Smooth muscle cell (in vitro differentiated cells): ENCODE data around the gene WDR33. TPM values are rescaled to one million over a fixed set of nuclear protein-coding genes. Genes with fewer than 3 reads are reported as not detected.

ENCODE experiments used
- DNase-seq: peaks from one replicate; lab custom pipeline; 2025; ENCODE audit not compliant: unreplicated experiment; lab: John Stamatoyannopoulos, UW
- H2AFZ ChIP-seq: fragments of 200-600 bp; sonication (generic); 2 replicates; pipeline ENCODE4 v1.6.0; 2016; ENCODE audit warnings: antibody characterized with exemption, low read depth, mild to moderate bottlenecking
- H3F3A ChIP-seq: fragments of 200-600 bp; sonication (generic); 2 replicates; pipeline ENCODE4 v1.6.0; 2017; ENCODE audit warnings: antibody characterized with exemption, low read depth
- H3K27ac ChIP-seq: fragments of 200-600 bp; sonication (generic); 2 replicates; pipeline ENCODE4 v1.5.1; 2016; ENCODE audit warnings: low read depth, mild to moderate bottlenecking
- H3K27me3 ChIP-seq: fragments of 200-600 bp; sonication (generic); 2 replicates; pipeline ENCODE4 v1.6.1; 2016; ENCODE audit warnings: low read depth, mild to moderate bottlenecking
- H3K36me3 ChIP-seq: fragments of 200-600 bp; sonication (generic); 2 replicates; pipeline ENCODE4 v1.5.1; 2016; ENCODE audit warnings: low read depth
- H3K4me1 ChIP-seq: fragments of 200-600 bp; sonication (generic); 2 replicates; pipeline ENCODE4 v1.5.1; 2016; ENCODE audit warnings: low read depth
- H3K4me2 ChIP-seq: fragments of 200-600 bp; sonication (generic); 2 replicates; pipeline ENCODE4 v1.6.0; 2016; ENCODE audit warnings: mild to moderate bottlenecking
- H3K4me3 ChIP-seq: fragments of 200-600 bp; sonication (generic); 2 replicates; pipeline ENCODE4 v1.5.1; 2016; ENCODE audit warnings: mild to moderate bottlenecking
- H3K79me2 ChIP-seq: fragments of 200-600 bp; sonication (generic); 2 replicates; pipeline ENCODE4 v1.6.0; 2016; ENCODE audit warnings: low read depth, mild to moderate bottlenecking
- H3K9ac ChIP-seq: fragments of 200-600 bp; sonication (generic); 2 replicates; pipeline ENCODE4 v1.6.0; 2016; ENCODE audit warnings: low read depth
- H3K9me3 ChIP-seq: fragments of 200-600 bp; sonication (generic); replicated peaks from 2 replicates; pipeline ENCODE4 v1.5.1; 2016; ENCODE audit warnings: low read depth
- H4K20me1 ChIP-seq: fragments of 200-600 bp; sonication (generic); 2 replicates; pipeline ENCODE4 v1.6.0; 2016; ENCODE audit warnings: low read depth
- WGBS: methylation state at CpG from one replicate; pipeline ENCODE4 v1.1.7; 2016; ENCODE audit warnings: low lambda C conversion rate; 5-methylcytosine and 5-hydroxymethylcytosine counted together
- polyA plus RNA-seq: library from polyadenylated mRNA; unstranded; fragments of >200 nt; fragmentation: Nextera tagmentation; extraction: Ambion mirVana; gene quantifications from 2 replicates; pipeline ENCODE4 v1.2.1, GENCODE V29; 2016
- total RNA-seq: library from RNA; depleted of rRNA; stranded (reverse); fragments of >200 nt; gene quantifications from 2 replicates; pipeline ENCODE4 v1.2.3, GENCODE V29; 2014
- TF ChIP-seq, protein P1 (sequence below): fragments of 200-600 bp; sonication (generic); IDR thresholded peaks from 2 replicates; pipeline ENCODE4 v1.5.1; 2017; ENCODE audit warnings: borderline replicate concordance, mild to moderate bottlenecking, antibody characterized with exemption; ENCODE audit not compliant: insufficient read depth, poor library complexity, severe bottlenecking

Gene WDR33
- 30.4 and 39.0 TPM in 2 replicates for total RNA-seq
- polyA plus RNA-seq = 43.3 and 43.7 TPM in 2 replicates

DNA sequence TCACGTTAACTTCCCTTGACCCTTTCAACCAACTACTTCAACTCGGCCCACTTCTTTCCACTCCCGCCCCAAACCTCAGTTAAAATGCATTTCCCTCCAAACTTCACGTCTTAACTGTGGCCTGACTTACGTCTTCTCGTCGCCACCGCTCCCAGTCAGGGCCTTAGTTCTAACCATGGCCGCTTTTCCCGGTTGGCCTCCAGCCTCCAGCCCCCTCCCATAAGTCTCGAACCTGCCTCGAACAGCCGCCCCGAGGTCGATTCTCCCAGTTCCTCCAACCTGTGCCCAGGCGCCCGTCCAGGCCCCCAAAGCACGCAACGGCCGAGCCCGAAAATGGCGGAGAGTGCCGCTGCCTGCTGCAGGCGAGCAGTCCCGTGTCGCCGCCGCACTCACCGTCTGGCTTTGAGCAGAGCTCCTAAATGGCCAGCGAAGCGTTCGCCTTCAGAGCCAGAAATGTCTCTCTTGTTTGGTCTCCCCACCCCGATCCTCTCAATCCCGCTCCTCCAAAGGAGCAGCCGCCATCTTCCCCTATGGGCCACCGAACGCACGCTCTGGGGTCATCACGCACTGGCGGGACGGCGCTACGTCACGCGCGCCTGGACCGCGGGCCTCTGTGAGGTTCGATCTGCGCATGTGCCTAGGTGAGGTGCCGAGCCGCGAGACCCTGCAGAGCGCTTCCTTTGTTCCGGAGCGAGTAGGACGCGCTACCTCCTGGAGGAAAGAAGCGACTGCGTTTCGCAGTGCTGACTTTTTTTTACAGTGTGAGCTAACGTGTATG lies at the start of gene WDR33:
Gene WDR33 (minus strand): TSS at position 553 of the 778 bp plus-strand sequence. CDS start 40,190 bp downstream, outside the sequence.
- H3K4me2 ChIP-seq = peak within 1 kb of the TSS; percentile 93
- no peaks in the 10 kb centered on the region for H3K36me3 ChIP-seq
- peak within 1 kb of the TSS; percentile 99 for H2AFZ ChIP-seq
- H4K20me1 ChIP-seq = peaks cover 41% of the 10 kb centered on the region
- peaks cover 6% of the 10 kb centered on the region for H3F3A ChIP-seq
- DNase-seq = peak; percentile 65
- no peaks in the 10 kb centered on the region for H3K9me3 ChIP-seq
- peak within 1 kb of the TSS; percentile 92 for H3K27ac ChIP-seq
- H3K4me1 ChIP-seq = peaks cover 17% of the 10 kb centered on the region
- peaks cover 51% of the 10 kb centered on the region for H3K79me2 ChIP-seq
- H3K4me3 ChIP-seq = peak within 1 kb of the TSS; percentile 89
- H3K27me3 ChIP-seq = no peaks in the 10 kb centered on the region
- WGBS = under 1% methylated on average over 62 of the region's 62 CpGs
- H3K9ac ChIP-seq = peak within 1 kb of the TSS; percentile 93
- TF ChIP-seq, protein P1, sequence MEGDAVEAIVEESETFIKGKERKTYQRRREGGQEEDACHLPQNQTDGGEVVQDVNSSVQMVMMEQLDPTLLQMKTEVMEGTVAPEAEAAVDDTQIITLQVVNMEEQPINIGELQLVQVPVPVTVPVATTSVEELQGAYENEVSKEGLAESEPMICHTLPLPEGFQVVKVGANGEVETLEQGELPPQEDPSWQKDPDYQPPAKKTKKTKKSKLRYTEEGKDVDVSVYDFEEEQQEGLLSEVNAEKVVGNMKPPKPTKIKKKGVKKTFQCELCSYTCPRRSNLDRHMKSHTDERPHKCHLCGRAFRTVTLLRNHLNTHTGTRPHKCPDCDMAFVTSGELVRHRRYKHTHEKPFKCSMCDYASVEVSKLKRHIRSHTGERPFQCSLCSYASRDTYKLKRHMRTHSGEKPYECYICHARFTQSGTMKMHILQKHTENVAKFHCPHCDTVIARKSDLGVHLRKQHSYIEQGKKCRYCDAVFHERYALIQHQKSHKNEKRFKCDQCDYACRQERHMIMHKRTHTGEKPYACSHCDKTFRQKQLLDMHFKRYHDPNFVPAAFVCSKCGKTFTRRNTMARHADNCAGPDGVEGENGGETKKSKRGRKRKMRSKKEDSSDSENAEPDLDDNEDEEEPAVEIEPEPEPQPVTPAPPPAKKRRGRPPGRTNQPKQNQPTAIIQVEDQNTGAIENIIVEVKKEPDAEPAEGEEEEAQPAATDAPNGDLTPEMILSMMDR = no peak

DNA sequence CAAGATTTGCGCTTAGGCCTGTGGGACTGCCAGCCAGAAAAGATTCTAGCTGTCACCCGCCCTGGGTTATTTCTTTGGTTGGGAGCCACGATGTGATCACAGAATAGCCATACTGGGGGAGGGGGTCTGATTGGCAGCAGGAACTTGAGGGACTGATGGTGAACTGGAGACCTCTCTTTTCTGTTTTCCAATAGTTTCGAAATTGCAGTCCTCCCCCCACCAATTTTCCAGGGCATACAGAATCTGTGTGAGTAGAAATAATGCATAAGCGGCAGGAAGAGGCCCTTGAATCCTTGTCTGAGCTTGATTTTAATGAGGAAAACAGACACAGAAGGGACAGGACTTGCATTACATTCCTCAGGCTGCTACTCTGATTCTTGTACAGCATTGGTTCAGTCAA lies 49.2 kb upstream of the WDR33 start:
- Histone ChIP-seq H3K4me3 (no peak overlapping the region), H3F3A (peaks cover 15% of the 10 kb centered on the region), H3K9me3 (no peaks in the 10 kb centered on the region), H3K79me2 (peaks cover 32% of the 10 kb centered on the region), H3K36me3 (no peaks in the 10 kb centered on the region), H3K4me1 (peaks cover 21% of the 10 kb centered on the region), H3K9ac (no peak overlapping the region), H4K20me1 (peaks cover 17% of the 10 kb centered on the region), H3K4me2 (peak overlapping the region; percentile 71), H3K27ac (peak overlapping the region; percentile 19), H3K27me3 (no peaks in the 10 kb centered on the region), H2AFZ (no peak overlapping the region)
- DNase-seq = no peak
- TF ChIP-seq, protein P1 = no peak
- WGBS = 56% methylated on average over 5 of the region's 5 CpGs

DNA sequence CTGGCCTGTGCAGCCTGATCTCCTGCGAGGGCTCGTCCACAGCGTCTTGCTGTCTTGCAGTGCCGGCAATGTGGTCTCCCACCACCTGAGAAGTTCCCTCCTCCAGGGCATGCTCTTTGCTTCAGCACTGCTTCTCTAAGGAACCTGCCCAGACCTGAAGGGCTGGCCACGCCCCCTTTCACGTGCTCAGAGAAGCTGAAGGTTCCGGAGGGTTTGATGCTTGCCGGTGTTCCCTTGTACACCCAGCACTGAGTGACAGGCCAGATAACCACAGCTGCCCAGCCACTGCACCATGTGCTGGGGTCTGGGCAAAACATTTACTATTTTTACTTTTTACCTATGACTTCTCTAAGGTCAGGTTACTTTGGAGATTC lies 48.7 kb upstream of the WDR33 start:
- 17% methylated on average over 8 of the region's 8 CpGs for WGBS

More for the DNA sequence above, 48.7 kb upstream of the WDR33 start:
- Histone ChIP-seq H2AFZ (no peak overlapping the region), H3F3A (peaks cover 15% of the 10 kb centered on the region), H3K9ac (no peak overlapping the region), H3K79me2 (peaks cover 37% of the 10 kb centered on the region), H3K27me3 (no peaks in the 10 kb centered on the region), H3K4me3 (no peak overlapping the region), H3K36me3 (no peaks in the 10 kb centered on the region), H3K9me3 (no peaks in the 10 kb centered on the region), H3K4me2 (peak overlapping the region; percentile 71), H3K27ac (peak overlapping the region; percentile 19), H3K4me1 (peaks cover 21% of the 10 kb centered on the region), H4K20me1 (peaks cover 21% of the 10 kb centered on the region)
- DNase-seq = no peak
- TF ChIP-seq, protein P1 = no peak
